PFSK-1 (cell line): Measurements from ENCODE around the gene PVR.

ENCODE experiments used
- FOXP2 ChIP-seq: optimal IDR thresholded peaks from 2 replicates; pipeline ENCODE3; 2011; ENCODE audit warnings: borderline replicate concordance, control low read depth, inconsistent platforms; ENCODE audit not compliant: insufficient read depth; ENCODE audit errors: extremely low read length, extremely low read depth
- POLR2AphosphoS5 ChIP-seq: IDR thresholded peaks from 2 replicates; pipeline ENCODE4 v1.6.1; 2012; ENCODE audit warnings: low read depth, mild to moderate bottlenecking, control low read depth, low read length, moderate library complexity
- TAF1 ChIP-seq: IDR thresholded peaks from 2 replicates; pipeline ENCODE4 v1.6.1; 2012; ENCODE audit warnings: low read length, control low read depth, borderline replicate concordance; ENCODE audit not compliant: insufficient read depth
- TF ChIP-seq, protein P1 (sequence below), 2 experiments: IDR thresholded peaks; 2 replicates each; pipeline versions ENCODE4 v1.6.1 to v1.8.0; 2011 to 2012; ENCODE audit warnings: low read depth in 2 of 2, low read length in 2 of 2, control low read depth in 1 of 2, inconsistent platforms in 1 of 2, mild to moderate bottlenecking in 1 of 2, moderate library complexity in 1 of 2; ENCODE audit not compliant: insufficient read depth in 1 of 2

DNA sequence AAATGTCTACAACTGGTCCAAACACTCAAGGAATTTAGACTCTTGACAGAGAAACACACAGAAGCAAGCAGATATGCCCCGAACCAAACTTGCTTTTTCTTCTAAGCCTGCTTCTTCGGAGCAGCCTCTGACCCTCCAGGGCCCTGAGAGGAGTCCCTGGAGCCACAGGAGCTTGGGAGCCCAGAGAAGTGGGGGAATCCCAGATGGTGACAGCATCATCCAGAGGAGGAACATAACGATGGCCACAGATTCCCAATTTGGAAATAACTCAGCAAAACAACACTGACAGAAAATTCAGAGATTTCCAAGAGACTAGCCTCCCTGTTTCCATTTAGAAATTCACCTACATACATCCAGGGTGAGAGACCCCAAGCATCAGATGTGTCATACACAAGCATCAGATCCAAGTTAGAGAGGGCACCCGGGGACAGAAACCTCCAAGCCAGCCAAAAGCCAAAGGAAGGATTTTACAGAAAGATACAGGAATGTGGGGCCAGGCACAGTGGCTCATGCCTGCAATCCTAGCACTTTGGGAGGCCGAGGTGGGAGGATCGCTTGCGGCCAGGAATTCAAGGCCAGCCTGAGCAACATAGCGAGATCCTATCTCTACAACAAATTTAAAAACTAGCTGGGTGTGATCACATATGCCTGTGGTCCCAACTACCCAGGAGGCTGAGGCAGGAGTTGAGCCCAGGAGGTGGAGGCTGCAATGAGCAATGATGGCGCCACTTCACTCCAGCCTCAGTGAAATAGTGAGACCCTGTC is 2.0 kb upstream of the PVR start:
- TF ChIP-seq, protein P1, sequence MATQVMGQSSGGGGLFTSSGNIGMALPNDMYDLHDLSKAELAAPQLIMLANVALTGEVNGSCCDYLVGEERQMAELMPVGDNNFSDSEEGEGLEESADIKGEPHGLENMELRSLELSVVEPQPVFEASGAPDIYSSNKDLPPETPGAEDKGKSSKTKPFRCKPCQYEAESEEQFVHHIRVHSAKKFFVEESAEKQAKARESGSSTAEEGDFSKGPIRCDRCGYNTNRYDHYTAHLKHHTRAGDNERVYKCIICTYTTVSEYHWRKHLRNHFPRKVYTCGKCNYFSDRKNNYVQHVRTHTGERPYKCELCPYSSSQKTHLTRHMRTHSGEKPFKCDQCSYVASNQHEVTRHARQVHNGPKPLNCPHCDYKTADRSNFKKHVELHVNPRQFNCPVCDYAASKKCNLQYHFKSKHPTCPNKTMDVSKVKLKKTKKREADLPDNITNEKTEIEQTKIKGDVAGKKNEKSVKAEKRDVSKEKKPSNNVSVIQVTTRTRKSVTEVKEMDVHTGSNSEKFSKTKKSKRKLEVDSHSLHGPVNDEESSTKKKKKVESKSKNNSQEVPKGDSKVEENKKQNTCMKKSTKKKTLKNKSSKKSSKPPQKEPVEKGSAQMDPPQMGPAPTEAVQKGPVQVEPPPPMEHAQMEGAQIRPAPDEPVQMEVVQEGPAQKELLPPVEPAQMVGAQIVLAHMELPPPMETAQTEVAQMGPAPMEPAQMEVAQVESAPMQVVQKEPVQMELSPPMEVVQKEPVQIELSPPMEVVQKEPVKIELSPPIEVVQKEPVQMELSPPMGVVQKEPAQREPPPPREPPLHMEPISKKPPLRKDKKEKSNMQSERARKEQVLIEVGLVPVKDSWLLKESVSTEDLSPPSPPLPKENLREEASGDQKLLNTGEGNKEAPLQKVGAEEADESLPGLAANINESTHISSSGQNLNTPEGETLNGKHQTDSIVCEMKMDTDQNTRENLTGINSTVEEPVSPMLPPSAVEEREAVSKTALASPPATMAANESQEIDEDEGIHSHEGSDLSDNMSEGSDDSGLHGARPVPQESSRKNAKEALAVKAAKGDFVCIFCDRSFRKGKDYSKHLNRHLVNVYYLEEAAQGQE (IDR thresholded peaks at IDR 0.05; ENCODE audit: insufficient read depth in 1 of 2, low read depth in 2 of 2, low read length in 2 of 2), result no peak
- TF ChIP-seq FOXP2, result no peak
- TF ChIP-seq POLR2AphosphoS5, result no peak
- TF ChIP-seq TAF1, result no peak
